CD4-positive, alpha-beta T cell treated with Interleukin-17A for 1 hour (primary cell): Measurements from ENCODE around the gene GET4.

Source experiments
- DNase-seq: peaks from one replicate; pipeline ENCODE4 v3.0.0-alpha.2; 2020

Gene GET4

DNA sequence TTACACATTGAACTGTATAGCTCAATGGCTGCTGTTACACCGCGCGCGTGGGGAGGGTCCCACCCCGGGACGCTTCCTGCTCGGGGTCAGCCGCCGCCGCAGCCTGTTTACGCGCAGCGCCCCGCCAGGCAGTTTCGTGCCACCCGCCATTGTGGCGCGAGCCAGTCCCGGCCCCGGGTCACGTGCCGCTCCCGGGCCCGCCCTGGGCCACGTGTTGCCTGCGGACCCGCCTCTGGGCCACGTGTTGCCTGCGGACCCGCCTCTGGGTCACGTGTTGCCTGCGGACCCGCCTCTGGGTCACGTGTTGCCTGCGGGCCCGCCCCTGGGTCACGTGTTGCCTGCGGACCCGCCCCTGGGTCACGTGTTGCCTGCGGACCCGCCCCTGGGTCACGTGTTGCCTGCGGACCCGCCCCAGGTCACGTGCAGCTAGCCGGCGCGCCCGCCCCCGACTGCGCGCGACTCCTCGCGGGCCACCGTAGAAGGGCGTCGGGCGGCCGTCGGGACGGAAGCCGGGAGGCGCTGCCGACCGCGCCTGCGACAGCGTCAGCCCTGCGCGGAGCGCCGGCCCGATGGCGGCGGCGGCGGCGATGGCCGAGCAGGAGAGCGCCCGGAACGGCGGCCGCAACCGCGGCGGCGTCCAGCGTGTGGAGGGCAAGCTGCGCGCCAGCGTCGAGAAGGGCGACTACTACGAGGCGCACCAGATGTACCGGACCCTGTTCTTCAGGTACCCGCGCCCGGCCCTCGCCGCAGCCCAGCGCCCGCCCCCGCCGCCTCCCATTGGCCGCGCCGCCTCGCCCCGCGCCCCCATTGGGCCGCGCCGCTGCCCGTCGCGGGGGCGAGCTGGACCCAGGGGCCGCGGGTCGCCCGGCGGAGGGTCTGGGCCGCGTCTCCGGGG, at the start of gene GET4:
Gene GET4 (plus strand): TSS at position 478 of the 895 bp plus-strand sequence. CDS start 92 bp downstream, at position 570.
- peak; percentile 99 for DNase-seq

- no peak for DNase-seq
Observed at GRCh38 chr7:828793-829561, 47.4 kb upstream of the GET4 start.

DNA sequence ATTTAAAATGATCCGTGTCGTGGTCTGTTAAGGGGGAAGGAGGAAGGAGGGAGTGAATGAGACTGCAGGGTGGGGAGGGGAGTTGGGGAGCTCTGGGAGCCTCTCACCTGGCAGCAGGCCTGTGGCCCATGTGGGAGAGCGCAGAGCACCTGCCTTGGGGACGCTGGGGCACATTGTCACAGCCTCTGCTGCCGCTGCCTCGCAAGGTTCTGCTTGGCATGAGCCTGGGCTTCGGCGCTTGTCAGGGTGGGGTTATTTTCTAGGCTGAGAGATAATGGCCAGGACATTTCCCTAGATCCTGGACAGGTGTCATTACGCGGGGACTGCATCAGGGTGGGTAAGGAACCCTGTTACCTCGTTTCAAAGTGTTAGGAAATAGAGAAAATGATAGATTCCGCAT, 46.3 kb upstream of the GET4 start:
- DNase-seq, result no peak

- peak; percentile 51 for DNase-seq
Observed at GRCh38 chr7:831596-832166, 44.7 kb upstream of the GET4 start.

GRCh38 chr7:832167-832967, 44.0 kb upstream of the GET4 start, which contains the start of gene SUN1:
TSS of gene SUN1 (plus strand) at chr7:832476. CDS start at chr7:832525, 49 bp downstream.
- peak; percentile 78 for DNase-seq

- no peak for DNase-seq
Observed at GRCh38 chr7:832968-833424, 43.4 kb upstream of the GET4 start.

GRCh38 chr7:833601-834258, 42.6 kb upstream of the GET4 start:
- DNase-seq, result no peak

DNA sequence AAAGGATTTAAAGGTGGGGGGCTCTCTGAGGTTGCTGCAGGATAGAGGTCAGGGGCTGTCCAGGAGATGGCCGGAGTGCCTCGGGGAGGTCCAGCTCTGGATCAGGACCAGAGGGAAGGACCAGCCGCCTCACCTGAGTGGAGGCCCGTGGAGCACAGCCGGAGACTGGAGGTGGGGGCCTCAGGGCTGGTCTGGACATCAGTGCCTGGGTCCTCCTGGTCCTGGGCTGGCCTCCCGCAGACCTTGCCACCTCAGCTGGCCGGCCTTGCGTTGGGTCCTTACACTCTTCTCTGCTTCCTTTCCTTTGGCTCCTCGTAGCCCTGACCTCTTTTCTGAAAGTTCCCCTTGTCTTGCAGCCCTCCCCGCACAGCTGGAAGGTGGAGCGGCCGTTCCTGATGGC, 42.1 kb upstream of the GET4 start:
- DNase-seq, result no peak

DNA sequence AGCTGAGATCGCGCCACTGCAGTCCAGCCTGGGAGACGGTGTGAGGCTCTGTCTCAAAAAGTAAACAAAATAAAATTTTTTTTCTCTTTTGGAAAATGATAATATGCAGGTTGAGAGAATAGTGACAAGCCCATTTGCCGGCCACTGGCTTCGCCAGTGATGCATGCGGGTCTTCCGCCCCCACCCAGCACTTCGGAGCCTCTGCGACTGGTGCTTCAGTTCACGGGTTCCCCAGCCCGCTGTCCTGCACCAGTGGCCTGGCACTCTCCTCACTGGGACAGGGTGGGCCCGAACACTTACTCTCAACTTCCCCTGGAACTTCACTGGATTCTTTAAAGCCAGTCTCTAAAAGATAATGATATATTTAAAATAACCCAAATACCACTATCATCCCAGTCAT, 41.3 kb upstream of the GET4 start:
- DNase-seq, result no peak

- no peak for DNase-seq
Observed at GRCh38 chr7:835485-836401, 40.6 kb upstream of the GET4 start.

GRCh38 chr7:836429-836828, 39.9 kb upstream of the GET4 start:
- DNase-seq, result no peak

- DNase-seq, result no peak
Observed at GRCh38 chr7:837001-837400, 39.4 kb upstream of the GET4 start.

GRCh38 chr7:840001-840600, 36.3 kb upstream of the GET4 start:
- no peak for DNase-seq

- DNase-seq, result no peak
Observed at GRCh38 chr7:841943-842342, 34.4 kb upstream of the GET4 start.

GRCh38 chr7:842431-843031, 33.8 kb upstream of the GET4 start:
- DNase-seq, result no peak

DNA sequence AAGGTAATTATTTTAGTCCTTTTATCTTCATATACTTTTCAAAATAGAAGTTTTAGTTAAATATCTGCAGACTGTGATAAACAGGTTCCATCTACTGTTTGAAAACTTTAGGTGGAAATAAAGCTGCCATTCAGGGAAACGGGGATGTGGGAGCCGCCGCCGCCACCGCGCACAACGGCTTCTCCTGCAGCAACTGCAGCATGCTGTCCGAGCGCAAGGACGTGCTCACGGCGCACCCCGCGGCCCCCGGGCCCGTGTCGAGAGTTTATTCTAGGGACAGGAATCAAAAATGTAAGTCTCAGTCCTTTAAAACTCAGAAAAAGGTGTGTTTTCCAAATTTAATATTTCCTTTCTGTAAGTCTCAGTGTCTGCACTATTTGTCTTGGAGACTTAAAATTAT, 33.1 kb upstream of the GET4 start:
- no peak for DNase-seq

DNA sequence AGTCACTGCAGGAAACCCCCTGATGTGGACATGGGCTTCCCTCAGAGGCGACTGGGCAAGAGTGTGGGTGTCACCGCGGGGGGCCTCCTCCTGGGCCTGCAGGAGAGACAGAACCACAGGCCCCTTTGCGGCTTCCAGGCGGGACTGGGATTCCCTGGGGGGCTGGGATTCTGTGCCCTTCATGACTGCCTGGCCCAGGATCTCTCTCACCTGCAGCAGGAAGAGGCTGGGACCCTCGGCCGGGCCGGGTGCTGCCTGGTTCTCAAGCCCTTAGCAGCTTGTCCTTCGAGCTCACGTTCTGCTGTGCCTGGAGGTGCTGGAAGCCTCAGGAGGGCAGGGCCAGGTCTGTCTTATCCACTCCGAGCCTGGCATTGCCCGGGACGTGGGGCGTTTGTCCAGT, 32.3 kb upstream of the GET4 start:
- DNase-seq, result no peak

GRCh38 chr7:844514-844913, 31.8 kb upstream of the GET4 start:
- DNase-seq, result no peak

DNA sequence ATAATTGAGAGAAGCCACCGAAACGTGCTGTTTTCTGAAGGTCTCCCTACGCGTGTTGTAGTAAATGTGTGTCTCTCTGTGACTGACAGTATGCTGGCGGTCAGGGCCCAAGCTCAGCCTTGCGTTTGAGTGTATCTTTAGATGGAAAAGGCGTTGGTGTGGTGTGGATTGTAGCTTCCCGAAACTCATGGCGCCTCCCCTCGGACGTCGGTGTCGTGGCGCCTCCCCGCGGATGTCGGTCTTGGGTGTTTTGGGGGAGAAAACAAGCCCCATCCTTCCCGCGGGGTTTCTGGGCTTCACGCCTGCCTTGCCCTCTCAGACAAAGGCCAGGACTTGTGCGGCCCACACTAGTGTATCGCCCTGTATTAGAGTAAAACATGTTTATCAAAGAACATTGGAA, 31.3 kb upstream of the GET4 start:
- no peak for DNase-seq

DNA sequence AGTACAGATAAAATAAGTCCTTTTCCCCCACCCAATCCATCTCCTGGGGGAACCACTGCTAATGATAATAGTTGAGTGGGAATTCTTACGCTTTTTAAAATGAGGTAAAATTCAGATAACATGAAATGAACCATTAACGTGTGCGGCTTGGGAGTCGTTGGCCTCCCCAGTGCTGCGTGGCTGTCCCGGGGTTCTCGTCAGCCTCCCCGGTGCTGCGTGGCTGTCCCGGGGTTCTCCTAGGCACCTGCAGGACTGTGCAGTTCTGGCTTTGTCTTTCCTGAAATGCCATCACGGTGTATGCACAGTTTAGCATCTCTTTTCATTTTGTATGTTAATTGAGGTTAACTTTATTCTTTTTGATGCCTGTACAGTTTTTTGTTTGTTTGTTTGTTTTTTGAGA, 30.6 kb upstream of the GET4 start:
- no peak for DNase-seq
